NCI-H2227 (cell line): Measurements from ENCODE around the gene FMO4.
"Not testable (repeated sequence)": the region's sequence is repeated elsewhere in the genome, so short reads cannot be mapped to it uniquely, and the experiment has no call there.

Source experiments
- DNase-seq: peaks from one replicate; lab custom pipeline; 2025; ENCODE audit not compliant: unreplicated experiment; lab: John Stamatoyannopoulos, UW

Gene FMO4

DNA sequence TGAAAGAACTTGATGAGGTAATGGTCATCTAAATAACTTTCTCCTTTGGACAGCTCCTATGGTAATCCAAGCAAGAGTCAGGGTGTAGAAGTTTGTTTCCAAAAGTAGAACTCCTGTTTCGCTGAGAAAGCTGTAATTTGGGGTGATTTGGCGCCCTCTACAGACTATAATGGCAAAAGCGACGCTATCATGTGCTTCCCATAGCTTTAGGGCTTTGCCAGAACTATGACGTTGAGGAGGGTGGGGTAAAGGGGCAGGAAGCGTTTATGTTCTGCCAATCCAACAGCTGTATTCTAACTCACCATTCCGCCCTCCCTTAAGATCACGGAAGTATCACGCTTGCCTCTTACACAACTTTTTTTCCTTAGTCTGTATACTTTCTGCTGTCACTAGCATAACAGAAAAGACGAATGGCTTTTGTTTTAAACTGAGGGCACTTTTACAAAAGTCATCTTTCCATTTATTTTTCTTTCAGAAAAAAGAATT is at the start of gene FMO4:
Gene FMO4, plus strand, starts transcription at position 349 of the 486 bp plus-strand sequence. CDS start 5,643 bp downstream, outside the sequence.
- peak; percentile 86 for DNase-seq

- DNase-seq = no peak
Measured at GRCh38 chr1:171265686-171266085, 48.3 kb upstream of the FMO4 start.

GRCh38 chr1:171266930-171267329 is 47.1 kb upstream of the FMO4 start:
- DNase-seq = no peak

GRCh38 chr1:171267391-171267790 is 46.6 kb upstream of the FMO4 start:
- no peak for DNase-seq

GRCh38 chr1:171270806-171271205 is 43.2 kb upstream of the FMO4 start:
- DNase-seq = no peak

DNA sequence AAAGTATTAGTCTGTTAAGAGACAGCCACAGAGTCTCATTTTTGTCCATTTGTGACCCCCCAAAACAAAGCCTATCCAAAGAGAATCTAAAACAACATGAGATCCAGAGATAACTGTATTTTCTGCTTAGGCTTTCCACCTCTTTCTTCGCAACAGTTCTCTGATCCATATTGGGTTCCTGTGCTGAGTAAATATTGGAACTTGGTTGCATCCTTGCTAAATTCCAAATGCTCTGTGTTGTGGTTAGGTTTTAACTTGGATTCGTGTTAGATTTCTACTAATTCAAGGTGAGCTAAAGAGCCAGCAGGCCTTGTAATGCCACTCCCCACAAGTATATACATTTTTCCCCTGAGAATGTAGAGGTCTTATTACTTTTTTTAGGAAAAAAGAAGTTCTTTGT is 36.4 kb upstream of the FMO4 start:
- no peak for DNase-seq

DNA sequence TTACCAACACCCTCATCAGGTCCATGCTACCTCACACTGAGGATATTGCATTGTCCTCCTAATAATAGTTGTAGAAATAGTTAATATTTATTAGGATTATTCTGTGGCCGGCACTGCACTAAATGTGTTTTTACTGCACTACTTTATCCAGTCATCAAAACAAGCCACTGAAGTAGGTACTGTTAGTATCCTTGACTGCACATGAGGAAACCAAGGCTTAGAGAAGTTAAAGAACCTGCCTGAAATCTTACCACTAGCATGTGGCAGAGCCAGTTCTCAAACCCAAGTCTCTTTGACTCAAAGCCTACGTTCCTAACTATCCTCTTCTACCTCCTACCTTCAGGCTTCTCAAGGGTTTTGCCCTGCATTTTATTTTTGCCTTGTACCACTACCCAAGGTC is 34.7 kb upstream of the FMO4 start:
- DNase-seq = no peak

DNA sequence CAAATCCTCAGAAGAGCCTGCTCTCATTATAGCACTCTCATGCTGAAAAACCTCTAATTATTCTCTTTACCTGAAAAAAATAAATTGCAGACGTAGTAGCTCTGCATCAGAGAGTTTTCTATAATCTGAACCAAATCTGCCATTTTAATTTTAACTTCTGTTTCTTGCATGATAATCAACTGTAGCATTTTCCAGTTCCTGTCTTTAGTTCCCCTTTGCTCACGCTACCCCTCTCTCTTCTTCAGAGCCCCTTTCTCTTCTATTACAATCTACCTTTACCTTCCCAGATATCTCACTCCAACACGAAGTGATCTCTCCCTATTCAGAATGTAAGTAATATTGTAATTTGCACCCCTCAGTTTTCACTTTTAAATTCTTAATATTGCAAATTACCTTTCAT is 34.3 kb upstream of the FMO4 start:
- no peak for DNase-seq

DNA sequence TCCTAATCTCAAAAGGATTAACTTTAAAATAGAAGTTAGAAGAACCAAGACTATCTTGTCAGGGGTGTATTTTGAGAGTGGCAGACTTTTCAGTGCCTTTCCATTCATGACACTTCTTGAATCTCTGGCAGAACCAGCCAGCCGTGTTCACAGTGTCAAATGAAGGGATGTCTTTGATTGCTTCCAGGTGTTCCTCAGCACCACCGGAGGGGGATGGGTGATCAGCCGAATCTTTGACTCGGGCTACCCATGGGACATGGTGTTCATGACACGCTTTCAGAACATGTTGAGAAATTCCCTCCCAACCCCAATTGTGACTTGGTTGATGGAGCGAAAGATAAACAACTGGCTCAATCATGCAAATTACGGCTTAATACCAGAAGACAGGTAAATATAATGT is 33.4 kb upstream of the FMO4 start:
- DNase-seq = no peak

- no peak for DNase-seq
Measured at GRCh38 chr1:171286032-171286705, 27.8 kb upstream of the FMO4 start.

DNA sequence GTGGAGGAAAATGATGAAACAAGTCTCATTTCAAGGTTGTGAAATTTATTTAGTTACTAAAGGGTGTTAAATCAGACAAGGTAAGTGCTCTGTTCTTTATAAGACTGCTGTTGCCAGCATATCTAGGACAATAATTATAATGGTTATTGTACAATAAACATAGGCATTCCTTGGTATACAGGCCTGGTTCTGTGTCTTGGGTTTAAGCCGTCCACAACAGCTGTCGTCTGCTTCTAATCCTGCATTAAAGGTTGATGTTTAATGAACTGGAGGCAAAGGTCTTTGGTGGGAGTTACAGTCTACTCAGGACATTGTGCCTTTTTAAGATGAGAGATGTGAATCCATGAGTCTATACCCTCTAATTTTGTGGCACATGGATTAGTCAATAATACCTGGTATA is 23.4 kb upstream of the FMO4 start:
- DNase-seq = no peak

DNA sequence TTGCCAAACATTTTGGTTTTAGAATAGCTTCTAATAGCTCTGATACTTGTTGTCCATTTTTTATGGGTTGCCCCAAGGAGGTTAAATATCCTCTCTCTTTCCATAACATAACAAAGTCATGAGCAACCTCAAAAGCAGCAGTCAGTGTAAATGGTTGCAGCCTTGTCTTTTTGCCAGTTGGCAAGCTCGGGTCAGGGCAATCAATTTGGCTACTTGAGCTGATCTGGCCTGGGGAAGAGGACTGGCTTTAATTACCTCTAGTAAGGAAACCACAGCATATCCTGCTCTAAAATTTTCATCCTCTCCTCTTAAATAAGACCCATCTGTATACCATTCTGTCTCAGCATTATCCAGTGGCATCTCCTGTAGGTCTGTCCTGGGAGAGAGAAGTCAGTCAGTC is 21.2 kb upstream of the FMO4 start:
- no peak for DNase-seq

DNA sequence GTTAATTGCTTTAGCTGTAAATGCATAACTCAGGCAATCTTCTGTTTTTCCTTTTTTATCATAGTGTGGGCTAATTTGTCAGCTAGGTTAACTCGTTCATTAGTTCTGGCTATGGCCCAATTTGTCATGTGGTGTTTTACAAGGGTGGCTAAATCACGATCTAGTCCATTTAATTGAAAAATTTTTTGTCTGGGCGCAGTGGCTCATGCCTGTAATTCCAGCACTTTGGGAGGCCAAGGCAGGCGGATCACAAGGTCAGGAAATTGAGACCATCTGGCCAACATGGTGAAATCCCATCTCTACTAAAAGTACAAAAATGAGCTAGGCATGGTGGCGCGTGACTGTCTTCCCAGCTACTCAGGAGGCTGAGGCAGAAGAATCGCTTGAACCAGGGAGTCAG is 18.6 kb upstream of the FMO4 start:
- not testable (repeated sequence) for DNase-seq

DNA sequence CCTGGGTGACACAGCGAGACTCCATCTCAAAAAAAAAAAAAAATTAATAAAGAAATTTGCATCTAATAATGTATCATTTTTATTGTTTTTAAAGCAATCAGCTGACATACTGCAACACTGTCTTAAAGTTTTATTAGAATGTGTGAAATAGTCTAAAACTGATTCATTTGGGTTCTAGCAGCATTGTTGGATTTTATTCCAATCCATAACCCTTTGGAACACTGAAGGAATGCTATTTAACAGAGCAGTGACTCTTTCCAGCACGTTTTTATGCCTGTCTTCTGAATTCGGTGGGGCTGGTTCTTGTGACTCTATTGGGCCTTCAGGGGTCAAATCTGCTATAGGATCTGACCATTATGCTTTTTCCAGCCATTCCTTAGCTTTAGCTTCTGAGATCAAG is 18.2 kb upstream of the FMO4 start:
- DNase-seq = no peak

- no peak for DNase-seq
Measured at GRCh38 chr1:171296897-171297296, 17.1 kb upstream of the FMO4 start.

- DNase-seq = no peak
Measured at GRCh38 chr1:171298696-171299095, 15.3 kb upstream of the FMO4 start.

GRCh38 chr1:171299342-171299741 is 14.6 kb upstream of the FMO4 start:
- DNase-seq = no peak

GRCh38 chr1:171300401-171300800 is 13.6 kb upstream of the FMO4 start:
- no peak for DNase-seq

DNA sequence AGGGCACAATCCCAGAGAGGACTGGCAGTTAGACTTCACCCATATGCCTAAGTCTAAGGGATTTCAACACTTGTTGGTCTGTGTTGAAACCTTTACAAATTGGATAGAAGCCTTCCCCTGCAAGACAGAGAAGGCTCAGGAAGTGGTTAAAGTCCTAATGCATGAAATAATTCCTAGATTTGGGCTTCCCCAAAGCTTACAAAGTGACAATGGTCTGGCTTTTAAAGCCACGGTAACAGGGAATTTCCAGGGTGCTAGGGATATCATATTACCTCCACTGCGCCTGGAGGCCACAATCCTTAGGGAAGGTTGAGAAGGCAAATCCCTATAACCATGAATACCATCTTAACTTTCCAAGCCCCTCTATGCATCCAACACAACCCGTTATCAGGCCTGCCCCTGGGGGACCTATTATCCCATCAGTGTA is 3.3 kb upstream of the FMO4 start:
- DNase-seq = no peak

DNA sequence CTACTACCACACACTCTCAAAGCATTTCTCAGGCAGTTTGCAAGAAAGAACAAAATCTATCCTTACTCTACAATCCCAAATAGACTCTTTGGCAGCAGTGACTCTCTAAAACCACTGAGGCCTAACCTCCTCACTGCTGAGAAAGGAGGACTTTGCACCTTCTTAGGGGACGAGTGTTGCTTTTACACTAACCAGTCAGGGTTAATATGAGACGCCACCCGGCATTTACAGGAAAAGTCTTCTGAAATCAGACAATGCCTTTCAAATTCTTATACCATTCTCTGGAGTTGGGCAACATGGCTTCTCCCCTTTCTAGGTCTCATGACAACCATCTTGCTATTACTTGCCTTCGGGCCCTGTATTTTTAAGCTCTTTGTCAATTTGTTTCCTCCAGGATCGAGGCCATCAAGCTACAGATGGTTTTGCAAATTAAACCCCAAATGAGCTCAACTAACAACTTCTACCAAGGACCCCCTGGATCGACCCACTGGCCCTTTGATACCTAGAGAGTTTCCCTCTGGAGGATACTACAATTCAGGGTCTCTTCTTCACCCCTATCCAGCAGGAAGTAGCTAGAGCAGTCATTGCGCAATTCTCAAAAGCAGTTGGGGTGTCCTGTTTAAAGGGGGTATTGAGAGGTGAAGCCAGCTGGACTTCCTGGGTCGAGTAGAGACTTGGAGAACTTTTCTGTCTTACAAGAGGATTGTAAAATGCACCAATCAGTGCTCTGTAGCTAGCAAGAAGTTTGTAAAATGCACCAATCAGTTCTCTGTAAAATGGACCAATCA is 2.0 kb upstream of the FMO4 start:
- no peak for DNase-seq

GRCh38 chr1:171313319-171313834 is 606 bp upstream of the FMO4 start:
- no peak for DNase-seq

DNA sequence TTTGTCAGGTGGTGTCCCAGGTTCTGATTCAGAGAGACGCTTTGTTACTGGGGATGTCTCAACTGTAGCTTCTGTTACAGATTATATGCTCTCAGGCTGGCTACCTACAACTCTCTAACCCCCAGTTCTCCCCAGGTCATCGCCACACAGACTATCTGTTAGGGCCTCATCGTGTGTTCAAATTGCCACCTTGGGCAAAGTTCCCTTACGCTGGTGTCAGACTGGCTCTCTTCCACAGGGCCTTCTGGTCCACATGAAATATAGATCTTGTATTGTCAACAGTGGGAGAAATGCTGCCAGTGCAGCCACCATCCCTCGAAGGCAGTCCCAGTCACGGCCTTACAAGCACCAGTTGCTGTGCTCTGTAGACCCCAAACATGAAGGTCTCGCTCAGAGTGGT is 15.3 kb downstream of the FMO4 start:
- no peak for DNase-seq
